Keratinocyte (primary cell): ENCODE results near the gene KRTAP5-3. TPM values are rescaled to one million over a fixed set of nuclear protein-coding genes. Genes with fewer than 3 reads are reported as not detected.

ENCODE experiments used
- DNase-seq: peaks from one replicate; pipeline ENCODE4 v3.0.0-alpha.2; 2011; ENCODE audit warnings: low read depth, missing footprints, low spot score
- FAIRE-seq: peaks from 2 replicates; lab custom pipeline; 2011; peaks lifted over from hg19 to GRCh38; lab: Jason Lieb, UNC
- H2AFZ ChIP-seq: 2 replicates; pipeline ENCODE4 v1.6.0; 2012; ENCODE audit warnings: low read length, control low read depth, inconsistent platforms; ENCODE audit not compliant: control insufficient read depth
- H3K27ac ChIP-seq: 2 replicates; pipeline ENCODE4 v1.5.1; 2011; ENCODE audit warnings: low read length; ENCODE audit not compliant: control insufficient read depth, insufficient read depth
- H3K27me3 ChIP-seq: 3 replicates; pipeline ENCODE4 v1.6.0; 2011; ENCODE audit warnings: low read length; ENCODE audit not compliant: control insufficient read depth, insufficient read depth; ENCODE audit errors: extremely low read depth
- H3K36me3 ChIP-seq, 2 experiments: 2 replicates in 1 of 2; 3 replicates in 1 of 2; pipeline ENCODE4 v1.5.1; 2011; ENCODE audit warnings: low read length in 2 of 2, mild to moderate bottlenecking in 1 of 2; ENCODE audit not compliant: control insufficient read depth in 2 of 2, insufficient read depth in 2 of 2; ENCODE audit errors: extremely low read depth in 1 of 2
- H3K4me1 ChIP-seq: 3 replicates; pipeline ENCODE4 v1.5.1; 2011; ENCODE audit warnings: low read length; ENCODE audit not compliant: control insufficient read depth, insufficient read depth; ENCODE audit errors: extremely low read depth
- H3K4me2 ChIP-seq: 3 replicates; pipeline ENCODE4 v1.6.0; 2011; ENCODE audit warnings: low read depth, low read length; ENCODE audit not compliant: control insufficient read depth, insufficient read depth; ENCODE audit errors: extremely low read depth
- H3K4me3 ChIP-seq, 3 experiments: fragments of 200-600 bp in 1 of 3; sonication (generic) in 1 of 3; 2 replicates in 2 of 3; 3 replicates in 1 of 3; pipeline ENCODE4 v1.5.1; 2011 to 2016; ENCODE audit warnings: low read length in 3 of 3, mild to moderate bottlenecking in 3 of 3, control low read depth in 2 of 3, inconsistent platforms in 1 of 3, low read depth in 1 of 3, mixed read lengths in 1 of 3, mixed run types in 1 of 3, moderate library complexity in 1 of 3; ENCODE audit not compliant: control insufficient read depth in 2 of 3, insufficient read depth in 2 of 3; ENCODE audit errors: extremely low read depth in 1 of 3
- H3K79me2 ChIP-seq: 2 replicates; pipeline ENCODE4 v1.6.0; 2012; ENCODE audit warnings: low read length; ENCODE audit not compliant: control insufficient read depth, insufficient read depth
- H3K9ac ChIP-seq: 3 replicates; pipeline ENCODE4 v1.6.0; 2011; ENCODE audit warnings: low read length; ENCODE audit not compliant: control insufficient read depth, insufficient read depth; ENCODE audit errors: extremely low read depth
- H3K9me1 ChIP-seq: 3 replicates; pipeline ENCODE4 v1.6.0; 2011; ENCODE audit warnings: low read length; ENCODE audit not compliant: control insufficient read depth, insufficient read depth; ENCODE audit errors: extremely low read depth
- H3K9me3 ChIP-seq: 2 replicates; pipeline ENCODE4 v1.5.1; 2012; ENCODE audit warnings: low read depth, low read length; ENCODE audit not compliant: control insufficient read depth
- H4K20me1 ChIP-seq: 3 replicates; pipeline ENCODE4 v1.6.0; 2011; ENCODE audit warnings: low read length; ENCODE audit not compliant: control insufficient read depth, insufficient read depth; ENCODE audit errors: extremely low read depth
- EZH2 ChIP-seq: IDR thresholded peaks from one replicate; pipeline ENCODE4 v1.6.1; 2012; ENCODE audit warnings: inconsistent platforms, mild to moderate bottlenecking, low read length, moderate library complexity
- dilution Hi-C: fragments of 300-500 bp; cut with MboI; formaldehyde crosslinking; loops from one replicate; pipeline ENCODE4 v1.7.0; 2020; ENCODE audit warnings: low sequenced_read_pairs; ENCODE audit not compliant: extremely low pct_ligation_motif_present
- polyA plus RNA-seq, 5 experiments: library from polyadenylated mRNA; depleted of rRNA in 3 of 5; stranded (reverse) in 3 of 5; stranded (forward) in 1 of 5; unstranded in 1 of 5; fragments of >200 nt; gene quantifications; 1 replicate in 1 of 5; 2 replicates in 3 of 5; 3 replicates in 1 of 5; pipeline versions ENCODE4 v1.2.1 to v1.2.3, GENCODE V29; 2011 to 2012; ENCODE audit warnings: missing spikeins in 2 of 5, low read depth in 1 of 5, low replicate concordance in 1 of 5
- TF ChIP-seq, protein P1 (sequence below), 3 experiments: IDR thresholded peaks in 1 of 3; conservative IDR thresholded peaks in 1 of 3; optimal IDR thresholded peaks in 1 of 3; 2 replicates in 2 of 3; 3 replicates in 1 of 3; pipeline versions ENCODE3 to v1.5.1; 2011; ENCODE audit warnings: low read length in 3 of 3, mild to moderate bottlenecking in 3 of 3, moderate library complexity in 2 of 3, control low read depth in 1 of 3, inconsistent platforms in 1 of 3; ENCODE audit not compliant: insufficient read depth in 2 of 3; ENCODE audit errors: extremely low read depth in 1 of 3

Gene KRTAP5-3
- polyA plus RNA-seq, 1 donor (not counting 4 experiments of a cell fraction or from before 2014, with no cell fraction given), result not detected

- FAIRE-seq (no peak), DNase-seq (no peak)
- H3K4me1 ChIP-seq, result peaks cover 11% of the 10 kb centered on the region
Observed at GRCh38 chr11:1561955-1562354, 46.3 kb downstream of the KRTAP5-3 start.

DNA sequence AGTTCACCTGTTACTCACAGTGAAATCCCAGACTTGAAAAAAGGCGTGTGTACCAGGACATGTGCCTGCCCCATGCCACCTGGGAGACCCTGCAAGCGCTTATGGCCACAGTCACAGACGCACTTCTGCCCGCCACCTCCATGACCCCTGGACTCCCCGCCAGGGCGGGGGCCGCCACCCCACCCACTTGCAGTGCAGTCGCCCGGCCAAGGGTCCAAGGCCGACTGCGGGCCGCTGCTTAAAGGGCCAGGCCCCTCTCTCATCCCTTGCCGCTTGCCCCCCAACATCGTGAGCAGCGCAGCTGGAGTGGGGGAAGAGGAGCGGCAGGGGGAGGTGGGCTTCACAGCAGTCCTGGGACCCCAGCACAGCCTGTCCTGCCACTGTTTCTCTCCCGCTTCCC, 47.0 kb downstream of the KRTAP5-3 start:
- Histone ChIP-seq H3K27ac (no peak overlapping the region), H3K4me2 (no peak overlapping the region), H3K79me2 (no peaks in the 10 kb centered on the region), H3K4me1 (peaks cover 11% of the 10 kb centered on the region), H4K20me1 (no peaks in the 10 kb centered on the region), H3K4me3 (no peak overlapping the region), H3K36me3 (peaks cover 0 to 3% of the 10 kb centered on the region in 2 experiments), H3K9me3 (no peaks in the 10 kb centered on the region), H3K9me1 (no peaks in the 10 kb centered on the region), H3K9ac (no peak overlapping the region), H3K27me3 (no peaks in the 10 kb centered on the region), H2AFZ (no peak overlapping the region)
- DNase-seq (no peak), FAIRE-seq (no peak)
- dilution Hi-C loops, result no loop called here
- TF ChIP-seq EZH2, result no peak
- TF ChIP-seq, protein P1, sequence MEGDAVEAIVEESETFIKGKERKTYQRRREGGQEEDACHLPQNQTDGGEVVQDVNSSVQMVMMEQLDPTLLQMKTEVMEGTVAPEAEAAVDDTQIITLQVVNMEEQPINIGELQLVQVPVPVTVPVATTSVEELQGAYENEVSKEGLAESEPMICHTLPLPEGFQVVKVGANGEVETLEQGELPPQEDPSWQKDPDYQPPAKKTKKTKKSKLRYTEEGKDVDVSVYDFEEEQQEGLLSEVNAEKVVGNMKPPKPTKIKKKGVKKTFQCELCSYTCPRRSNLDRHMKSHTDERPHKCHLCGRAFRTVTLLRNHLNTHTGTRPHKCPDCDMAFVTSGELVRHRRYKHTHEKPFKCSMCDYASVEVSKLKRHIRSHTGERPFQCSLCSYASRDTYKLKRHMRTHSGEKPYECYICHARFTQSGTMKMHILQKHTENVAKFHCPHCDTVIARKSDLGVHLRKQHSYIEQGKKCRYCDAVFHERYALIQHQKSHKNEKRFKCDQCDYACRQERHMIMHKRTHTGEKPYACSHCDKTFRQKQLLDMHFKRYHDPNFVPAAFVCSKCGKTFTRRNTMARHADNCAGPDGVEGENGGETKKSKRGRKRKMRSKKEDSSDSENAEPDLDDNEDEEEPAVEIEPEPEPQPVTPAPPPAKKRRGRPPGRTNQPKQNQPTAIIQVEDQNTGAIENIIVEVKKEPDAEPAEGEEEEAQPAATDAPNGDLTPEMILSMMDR (optimal IDR thresholded peaks at IDR 0.05 in 1 of 3, IDR thresholded peaks at IDR 0.05 in 1 of 3, conservative IDR thresholded peaks at IDR 0.05 in 1 of 3; ENCODE audit: extremely low read depth in 1 of 3, insufficient read depth in 2 of 3, low read length in 3 of 3), result no peak

More at GRCh38 chr11:1561955-1562354, 46.3 kb downstream of the KRTAP5-3 start:
- H3K27me3 ChIP-seq, result no peaks in the 10 kb centered on the region
- H3K9me3 ChIP-seq, result no peaks in the 10 kb centered on the region
- H3K9me1 ChIP-seq, result no peaks in the 10 kb centered on the region
- H4K20me1 ChIP-seq, result no peaks in the 10 kb centered on the region
- peaks cover 0 to 3% of the 10 kb centered on the region in 2 experiments for H3K36me3 ChIP-seq
- no peak overlapping the region for H3K4me3 ChIP-seq
- H3K27ac ChIP-seq, result no peak overlapping the region
- H3K9ac ChIP-seq, result no peak overlapping the region
- dilution Hi-C loops, result no loop called here
- no peaks in the 10 kb centered on the region for H3K79me2 ChIP-seq
- H3K4me2 ChIP-seq, result no peak overlapping the region
- H2AFZ ChIP-seq, result no peak overlapping the region
- TF ChIP-seq EZH2, result no peak
- TF ChIP-seq, protein P1 (optimal IDR thresholded peaks at IDR 0.05 in 1 of 3, IDR thresholded peaks at IDR 0.05 in 1 of 3, conservative IDR thresholded peaks at IDR 0.05 in 1 of 3; ENCODE audit: extremely low read depth in 1 of 3, insufficient read depth in 2 of 3, low read length in 3 of 3), result no peak
